HUES48 (cell line): ENCODE results near the gene CXorf65.

Experiments
- H3K27ac ChIP-seq: one replicate; pipeline ENCODE4 v1.7.0; 2013; ENCODE audit warnings: low read depth, low read length, inconsistent platforms
- H3K27me3 ChIP-seq: 2 replicates; pipeline ENCODE4 v1.6.1; 2013; ENCODE audit warnings: mild to moderate bottlenecking, low read length; ENCODE audit not compliant: control insufficient read depth, insufficient read depth
- H3K36me3 ChIP-seq: 2 replicates; pipeline ENCODE4 v1.6.1; 2013; ENCODE audit warnings: low read length; ENCODE audit not compliant: control insufficient read depth, insufficient read depth
- H3K4me1 ChIP-seq: 2 replicates; pipeline ENCODE4 v1.6.1; 2013; ENCODE audit warnings: mild to moderate bottlenecking, low read length; ENCODE audit not compliant: control insufficient read depth, insufficient read depth
- H3K4me3 ChIP-seq: 2 replicates; pipeline ENCODE4 v1.5.1; 2013; ENCODE audit warnings: mild to moderate bottlenecking, low read depth, low read length
- H3K9ac ChIP-seq: 2 replicates; pipeline ENCODE4 v1.6.1; 2013; ENCODE audit warnings: mild to moderate bottlenecking, low read depth, low read length, moderate library complexity
- H3K9me3 ChIP-seq: 2 replicates; pipeline ENCODE4 v1.6.1; 2013; ENCODE audit warnings: low read length; ENCODE audit not compliant: control insufficient read depth, insufficient read depth

The CXorf65 gene

DNA sequence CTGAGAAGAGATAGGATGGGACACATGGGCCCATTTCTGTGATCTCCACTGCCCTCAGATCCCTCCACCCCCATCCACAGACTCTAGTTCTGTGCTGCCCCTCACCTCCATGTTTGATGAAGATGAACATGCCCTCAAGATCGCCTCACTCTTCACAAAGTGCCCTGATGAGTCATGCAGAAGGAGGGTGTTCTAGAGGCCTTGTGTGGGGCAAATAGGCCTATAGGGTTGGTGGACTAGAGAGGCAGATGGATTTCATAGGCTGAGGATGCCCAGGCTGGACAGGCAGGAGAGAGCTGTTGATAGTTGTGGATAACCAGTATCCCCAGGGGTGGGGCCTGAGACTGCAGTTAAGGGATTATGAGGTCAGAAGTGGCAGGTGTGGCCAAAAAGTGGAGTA is at the start of gene CXorf65:
Gene CXorf65, minus strand, starts transcription at position 314 of the 400 bp plus-strand sequence. Its CDS starts 184 bp downstream, at position 130.
- Histone ChIP-seq H3K9me3 (peaks cover 40% of the 10 kb centered on the region), H3K4me1 (peaks cover 15% of the 10 kb centered on the region), H3K9ac (no peak within 1 kb of the TSS), H3K27me3 (peaks cover 12% of the 10 kb centered on the region; the same call in 1 of the 2 replicates), H3K4me3 (no peak within 1 kb of the TSS), H3K36me3 (peaks cover 7% of the 10 kb centered on the region; the same call in 1 of the 2 replicates), H3K27ac (no peak within 1 kb of the TSS)

DNA sequence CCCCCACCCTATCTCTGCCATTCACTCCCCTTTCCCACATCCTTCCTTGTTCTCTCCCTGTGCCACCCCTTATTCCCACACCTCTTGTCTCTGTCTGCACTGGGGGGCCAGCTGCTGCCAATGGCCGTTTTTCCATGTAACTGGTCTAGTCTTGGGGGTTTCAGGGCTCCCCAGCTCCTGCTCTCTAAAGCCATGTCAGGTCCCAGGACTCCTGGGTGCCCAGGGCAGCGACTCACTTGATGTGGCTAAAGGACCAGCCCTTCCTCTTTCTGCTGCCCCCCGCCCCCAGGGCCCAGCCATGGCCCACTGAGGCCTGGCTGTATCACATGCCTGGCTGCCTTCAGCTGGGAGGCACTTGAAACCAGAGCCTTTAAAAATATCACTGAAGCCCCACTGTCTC is 48.1 kb upstream of the CXorf65 start:
- Histone ChIP-seq H3K27me3 (no peaks in the 10 kb centered on the region), H3K9me3 (peaks cover 26% of the 10 kb centered on the region), H3K9ac (no peak overlapping the region), H3K27ac (no peak overlapping the region), H3K36me3 (peaks cover 6% of the 10 kb centered on the region; the same call in 1 of the 2 replicates), H3K4me3 (no peak overlapping the region), H3K4me1 (no peaks in the 10 kb centered on the region)

DNA sequence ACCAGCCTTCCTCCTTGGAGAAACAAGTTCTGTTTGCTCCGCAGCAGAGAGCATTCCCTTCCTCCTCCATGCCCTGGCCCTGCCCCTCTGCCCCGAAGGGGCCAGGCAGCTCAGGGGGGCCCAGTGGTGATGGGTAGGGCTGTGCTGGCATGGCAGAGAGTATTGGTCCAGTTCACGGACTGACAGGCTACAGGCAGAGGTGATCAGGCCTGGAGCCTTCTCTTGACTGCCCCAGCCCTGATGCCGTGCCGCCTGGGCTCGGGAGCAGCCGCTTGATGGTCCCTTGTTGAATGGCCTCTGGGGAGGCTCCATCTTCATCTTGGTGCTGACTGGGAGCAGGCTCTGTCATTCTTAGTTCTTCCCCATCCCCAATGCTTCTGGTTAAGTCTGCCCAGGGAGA is 47.7 kb upstream of the CXorf65 start:
- H3K27ac ChIP-seq, result no peak overlapping the region
- H3K36me3 ChIP-seq, result peaks cover 6% of the 10 kb centered on the region; the same call in 1 of the 2 replicates

DNA sequence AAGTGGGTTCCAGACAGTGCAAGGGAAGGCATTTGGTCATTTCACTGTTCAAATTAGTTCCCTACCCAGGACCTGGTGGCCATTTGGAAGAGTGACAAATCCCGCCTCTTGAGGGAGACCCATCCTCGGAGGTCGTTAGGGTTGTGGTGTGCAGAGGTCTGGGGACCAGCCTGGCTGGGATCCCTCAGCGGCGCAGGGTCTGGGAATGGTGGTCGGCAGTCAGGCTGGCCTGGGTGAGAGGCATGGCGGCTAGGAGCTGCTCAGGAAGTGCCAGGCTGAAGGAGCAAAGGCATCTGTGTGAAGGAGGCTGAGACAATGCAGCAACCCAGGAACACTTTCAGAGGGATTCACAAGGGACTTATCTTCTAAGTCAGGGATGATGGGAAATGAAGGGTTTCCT is 44.8 kb upstream of the CXorf65 start:
- H3K9me3 ChIP-seq, result peaks cover 34% of the 10 kb centered on the region
- H3K4me3 ChIP-seq, result no peak overlapping the region
- H3K27ac ChIP-seq, result no peak overlapping the region
- peaks cover 5% of the 10 kb centered on the region; the same call in 1 of the 2 replicates for H3K36me3 ChIP-seq
- peaks cover 3% of the 10 kb centered on the region; the same call in 1 of the 2 replicates for H3K4me1 ChIP-seq
- no peak overlapping the region for H3K9ac ChIP-seq
- H3K27me3 ChIP-seq, result no peaks in the 10 kb centered on the region

More for the DNA sequence above, 47.7 kb upstream of the CXorf65 start:
- peaks cover 30% of the 10 kb centered on the region for H3K9me3 ChIP-seq
- no peak overlapping the region for H3K9ac ChIP-seq
- no peaks in the 10 kb centered on the region for H3K27me3 ChIP-seq
- H3K4me1 ChIP-seq, result no peaks in the 10 kb centered on the region
- no peak overlapping the region for H3K4me3 ChIP-seq

DNA sequence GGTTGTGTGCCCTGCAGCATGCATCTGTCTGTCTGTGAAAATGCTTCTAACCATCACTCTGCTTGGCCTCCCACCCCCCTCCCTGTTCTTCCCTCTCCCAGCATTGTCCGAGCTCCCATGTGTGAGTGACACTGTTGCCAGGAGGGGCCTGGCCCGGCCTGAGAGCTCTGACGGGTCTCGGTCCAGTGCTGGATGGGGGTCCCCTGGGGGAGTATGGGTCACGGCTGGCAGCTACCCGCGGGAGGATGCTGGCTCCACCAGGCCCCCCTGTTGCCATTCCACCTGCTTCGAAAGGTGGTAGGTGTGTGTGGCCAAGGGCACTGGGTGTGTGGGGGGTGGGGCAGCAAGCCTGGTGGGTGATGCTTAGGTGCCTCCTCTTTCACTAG is 41.7 kb upstream of the CXorf65 start:
- no peak overlapping the region for H3K9ac ChIP-seq
- peaks cover 24% of the 10 kb centered on the region; the same call in 1 of the 2 replicates for H3K9me3 ChIP-seq
- no peaks in the 10 kb centered on the region for H3K27me3 ChIP-seq
- H3K4me3 ChIP-seq, result no peak overlapping the region
- peaks cover 9% of the 10 kb centered on the region; the same call in 1 of the 2 replicates for H3K4me1 ChIP-seq
- H3K27ac ChIP-seq, result no peak overlapping the region
- H3K36me3 ChIP-seq, result no peaks in the 10 kb centered on the region

DNA sequence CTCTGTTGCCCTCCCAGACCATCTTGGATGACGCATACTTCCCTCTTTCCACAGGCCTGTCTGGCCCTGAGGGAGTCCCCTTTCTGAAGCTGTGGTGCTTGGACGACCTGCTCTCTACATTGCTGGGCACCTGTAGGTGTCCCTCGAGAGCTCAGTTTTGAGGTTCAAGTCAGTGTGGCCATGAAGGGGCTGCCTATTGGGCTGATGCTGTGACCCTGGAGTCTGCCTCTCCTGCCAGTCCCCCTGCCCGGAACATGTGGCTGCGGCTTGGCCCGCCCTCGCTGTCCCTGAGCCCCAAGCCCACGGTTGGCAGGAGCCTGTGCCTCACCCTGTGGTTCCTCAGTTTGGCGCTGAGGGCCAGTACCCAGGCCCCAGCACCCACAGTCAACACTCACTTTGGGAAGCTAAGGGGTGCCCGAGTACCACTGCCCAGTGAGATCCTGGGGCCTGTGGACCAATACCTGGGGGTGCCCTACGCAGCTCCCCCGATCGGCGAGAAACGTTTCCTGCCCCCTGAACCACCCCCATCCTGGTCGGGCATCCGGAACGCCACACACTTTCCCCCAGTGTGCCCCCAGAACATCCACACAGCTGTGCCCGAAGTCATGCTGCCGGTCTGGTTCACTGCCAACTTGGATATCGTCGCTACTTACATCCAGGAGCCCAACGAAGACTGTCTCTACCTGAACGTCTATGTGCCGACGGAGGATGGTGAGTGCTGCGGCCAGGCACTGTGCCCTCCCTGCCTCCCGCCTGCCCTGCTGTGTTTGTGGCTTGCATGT is 41.1 kb upstream of the CXorf65 start:
- H3K36me3 ChIP-seq, result no peaks in the 10 kb centered on the region
- H3K27ac ChIP-seq, result no peak overlapping the region
- H3K9ac ChIP-seq, result no peak overlapping the region
- no peaks in the 10 kb centered on the region for H3K27me3 ChIP-seq
- peaks cover 24% of the 10 kb centered on the region; the same call in 1 of the 2 replicates for H3K9me3 ChIP-seq
- H3K4me3 ChIP-seq, result no peak overlapping the region
- H3K4me1 ChIP-seq, result peaks cover 9% of the 10 kb centered on the region; the same call in 1 of the 2 replicates

DNA sequence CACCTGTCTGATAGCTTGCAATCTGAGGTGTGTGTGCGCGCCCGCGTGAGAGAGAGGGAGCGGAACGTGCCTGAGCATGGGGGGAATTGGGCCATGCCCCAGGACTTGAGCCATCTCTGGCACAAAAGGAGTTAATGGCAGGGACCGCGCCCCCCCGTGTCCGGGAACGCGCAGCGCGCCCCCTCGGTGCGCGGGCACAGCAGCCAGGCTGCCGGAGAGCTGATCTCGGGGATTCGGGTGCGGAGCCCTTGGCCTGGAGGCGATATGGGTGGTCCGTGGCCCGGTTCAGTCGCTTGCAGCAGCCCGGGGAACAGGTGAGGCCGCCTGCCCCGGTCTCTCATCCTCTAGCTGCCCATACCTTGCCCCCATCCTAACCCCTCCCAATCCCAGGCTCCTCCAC is 38.1 kb upstream of the CXorf65 start, which contains the start of gene NLGN3:
Gene NLGN3, plus strand, starts transcription at position 191 of the 400 bp plus-strand sequence. CDS start 2,909 bp downstream, outside the sequence.
- Histone ChIP-seq H3K27me3 (no peaks in the 10 kb centered on the region), H3K9me3 (peaks cover 31% of the 10 kb centered on the region; the same call in 1 of the 2 replicates), H3K27ac (no peak within 1 kb of the TSS), H3K9ac (no peak within 1 kb of the TSS), H3K4me3 (peak within 1 kb of the TSS; percentile 71), H3K36me3 (0 out of 2 replicates have a peak, but pooled peaks cover 9% of the 10 kb centered on the region), H3K4me1 (peaks cover 9% of the 10 kb centered on the region; the same call in 1 of the 2 replicates)

DNA sequence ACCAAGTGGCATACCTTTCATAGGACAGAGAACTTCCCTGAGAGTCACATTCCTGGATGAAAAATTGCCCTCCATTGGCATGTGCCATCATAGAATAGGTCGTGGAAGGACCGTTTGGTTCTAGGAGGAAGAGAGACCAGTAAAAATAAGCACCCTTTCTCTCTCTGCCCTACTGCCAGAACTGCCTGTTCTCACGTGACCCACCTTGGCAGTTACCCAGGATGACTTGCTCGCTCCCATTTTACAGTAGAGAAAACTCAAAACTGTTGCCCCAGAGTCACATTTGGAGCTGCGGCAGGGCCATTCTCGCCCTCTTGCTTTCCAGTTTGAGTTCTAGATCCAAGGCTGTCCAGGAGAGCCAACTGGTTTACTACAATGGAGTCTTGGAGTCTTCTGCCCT is 37.0 kb upstream of the CXorf65 start:
- Histone ChIP-seq H3K27ac (no peak overlapping the region), H3K4me1 (peaks cover 9% of the 10 kb centered on the region; the same call in 1 of the 2 replicates), H3K36me3 (peaks cover 18% of the 10 kb centered on the region), H3K9ac (no peak overlapping the region), H3K27me3 (no peaks in the 10 kb centered on the region), H3K4me3 (no peak overlapping the region), H3K9me3 (peaks cover 29% of the 10 kb centered on the region; the same call in 1 of the 2 replicates)

DNA sequence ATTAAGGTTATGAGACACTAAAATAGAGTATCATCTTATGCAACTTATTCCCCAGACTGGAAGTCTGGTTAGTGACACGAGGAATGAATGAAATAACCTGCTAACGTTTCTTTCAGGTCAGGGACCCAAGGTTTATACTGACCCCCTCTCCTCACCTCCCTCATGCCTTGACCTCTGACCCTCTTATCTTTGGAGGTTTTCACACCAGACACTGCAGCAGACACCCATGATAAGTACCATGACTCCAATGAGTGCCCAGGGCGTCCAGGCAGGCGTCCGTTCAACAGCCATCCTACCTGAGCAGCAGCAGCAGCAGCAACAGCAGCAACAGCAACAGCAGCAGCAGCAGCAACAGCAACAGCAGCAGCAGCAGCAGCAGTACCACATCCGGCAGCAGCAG is 33.9 kb upstream of the CXorf65 start:
- no peaks in the 10 kb centered on the region for H3K27me3 ChIP-seq
- H3K36me3 ChIP-seq, result peaks cover 43% of the 10 kb centered on the region
- H3K4me3 ChIP-seq, result no peak overlapping the region
- H3K27ac ChIP-seq, result no peak overlapping the region
- 0 out of 2 replicates have a peak, but pooled peaks cover 3% of the 10 kb centered on the region for H3K4me1 ChIP-seq
- no peak overlapping the region for H3K9ac ChIP-seq
- peaks cover 35% of the 10 kb centered on the region for H3K9me3 ChIP-seq

DNA sequence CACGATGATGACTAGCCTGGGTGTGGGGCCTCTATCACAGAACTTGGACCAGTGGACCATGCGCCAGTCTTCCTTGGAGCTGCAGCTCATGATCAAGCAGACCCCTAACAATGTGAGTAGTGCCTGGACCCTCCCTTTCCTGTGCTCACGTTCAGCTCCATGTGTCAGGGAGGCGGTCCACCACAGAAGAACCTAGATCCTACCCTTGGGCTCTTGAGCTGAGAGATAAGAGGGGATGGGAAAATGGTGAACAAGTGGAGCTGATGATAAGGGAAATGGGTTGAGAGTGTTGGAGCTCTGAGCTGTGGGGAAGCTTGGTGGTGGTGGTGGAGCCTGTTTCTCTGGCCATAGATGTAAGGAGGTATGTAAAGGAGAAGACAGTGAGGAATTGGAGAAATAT is 25.0 kb upstream of the CXorf65 start:
- no peak overlapping the region for H3K27ac ChIP-seq
- H3K27me3 ChIP-seq, result no peaks in the 10 kb centered on the region
- H3K9me3 ChIP-seq, result peaks cover 52% of the 10 kb centered on the region
- H3K4me3 ChIP-seq, result no peak overlapping the region
- no peaks in the 10 kb centered on the region for H3K4me1 ChIP-seq
- H3K9ac ChIP-seq, result no peak overlapping the region
- peaks cover 78% of the 10 kb centered on the region for H3K36me3 ChIP-seq
